BE2C (cell line): Measurements from ENCODE around the gene SYNDIG1.

Experiments used
- DNase-seq: peaks from one replicate; pipeline ENCODE4 v3.0.0-alpha.2; 2020
- H3K27me3 ChIP-seq: fragments of 250-450 bp; sonication (Bioruptor Pico); 2 replicates; pipeline ENCODE4 v1.5.1; 2020; ENCODE audit warnings: mild to moderate bottlenecking
- H3K36me3 ChIP-seq: fragments of 250-450 bp; sonication (Bioruptor Pico); 2 replicates; pipeline ENCODE4 v1.5.1; 2020; ENCODE audit warnings: mild to moderate bottlenecking
- H3K4me1 ChIP-seq: fragments of 250-450 bp; sonication (Bioruptor Pico); 2 replicates; pipeline ENCODE4 v1.5.1; 2020
- H3K4me3 ChIP-seq: 2 replicates; pipeline ENCODE4 v1.5.1; 2011; ENCODE audit warnings: low read depth, low read length
- H3K9me3 ChIP-seq: fragments of 250-450 bp; sonication (Bioruptor Pico); 2 replicates; pipeline ENCODE4 v1.5.1; 2020
- CTCF ChIP-seq: IDR thresholded peaks from 2 replicates; pipeline ENCODE4 v1.5.1; 2012; ENCODE audit warnings: mild to moderate bottlenecking, low read depth, low read length

Gene SYNDIG1

GRCh38 chr20:24568842-24569241, 99.4 kb downstream of the SYNDIG1 start:
- H3K4me1 ChIP-seq = no peaks in the 10 kb centered on the region
- no peaks in the 10 kb centered on the region for H3K36me3 ChIP-seq
- no peaks in the 10 kb centered on the region for H3K9me3 ChIP-seq
- H3K27me3 ChIP-seq = no peaks in the 10 kb centered on the region
- no peak for TF ChIP-seq CTCF
- no peak for DNase-seq
- no peak overlapping the region for H3K4me3 ChIP-seq

GRCh38 chr20:24571159-24571558, 101.7 kb downstream of the SYNDIG1 start:
- Histone ChIP-seq H3K36me3 (no peaks in the 10 kb centered on the region), H3K9me3 (no peaks in the 10 kb centered on the region), H3K4me1 (no peaks in the 10 kb centered on the region), H3K27me3 (no peaks in the 10 kb centered on the region), H3K4me3 (no peak overlapping the region)
- no peak for TF ChIP-seq CTCF
- DNase-seq = no peak

DNA sequence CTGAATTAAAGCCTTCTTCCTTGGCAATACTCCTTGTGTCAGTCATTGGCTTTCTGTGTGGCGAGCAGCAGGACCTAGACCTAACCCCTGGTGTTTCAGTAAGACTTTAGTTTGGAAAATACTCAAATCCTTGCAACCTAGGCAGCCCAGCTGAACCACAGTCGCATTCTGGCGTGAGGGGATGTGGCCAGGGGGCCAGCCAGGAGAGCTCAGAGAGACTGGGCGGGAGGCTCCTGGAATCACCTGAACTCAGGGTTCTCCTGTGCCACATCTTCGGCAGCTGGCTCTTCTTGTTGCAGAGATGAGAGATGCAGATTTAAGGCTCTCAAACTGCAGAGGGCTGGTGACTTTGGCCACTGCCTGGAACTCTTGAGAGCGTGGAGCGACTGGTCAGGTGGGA, 102.7 kb downstream of the SYNDIG1 start:
- H3K9me3 ChIP-seq = no peaks in the 10 kb centered on the region

DNA sequence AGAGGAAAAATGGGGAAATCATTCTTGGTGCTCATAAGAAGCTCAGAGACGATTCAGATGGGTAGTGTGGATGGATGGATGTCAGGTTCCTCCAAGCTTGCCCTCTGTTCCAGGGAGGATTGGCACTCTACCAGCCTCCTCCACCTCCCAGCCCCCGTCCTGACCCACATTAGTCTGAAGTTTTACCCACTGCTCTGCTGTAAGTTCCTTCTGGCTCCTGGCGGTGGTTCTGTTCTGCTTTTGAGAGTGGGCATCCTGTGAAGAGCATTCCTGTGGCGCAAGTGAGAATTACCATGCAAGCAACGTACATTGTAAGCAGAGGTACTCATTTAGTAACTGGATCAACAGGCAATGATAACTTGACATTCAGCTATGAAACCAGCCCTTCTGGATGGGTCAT, 103.4 kb downstream of the SYNDIG1 start:
- Histone ChIP-seq H3K36me3 (no peaks in the 10 kb centered on the region), H3K9me3 (no peaks in the 10 kb centered on the region), H3K4me1 (no peaks in the 10 kb centered on the region), H3K27me3 (no peaks in the 10 kb centered on the region), H3K4me3 (no peak overlapping the region)
- TF ChIP-seq CTCF = no peak
- no peak for DNase-seq

More for the DNA sequence above, 102.7 kb downstream of the SYNDIG1 start:
- no peak for TF ChIP-seq CTCF
- Histone ChIP-seq H3K4me3 (no peak overlapping the region), H3K36me3 (no peaks in the 10 kb centered on the region), H3K4me1 (no peaks in the 10 kb centered on the region), H3K27me3 (no peaks in the 10 kb centered on the region)
- DNase-seq = no peak

- TF ChIP-seq CTCF = no peak
- no peak for DNase-seq
- Histone ChIP-seq H3K4me3 (no peak overlapping the region), H3K4me1 (no peaks in the 10 kb centered on the region), H3K9me3 (no peaks in the 10 kb centered on the region), H3K27me3 (no peaks in the 10 kb centered on the region), H3K36me3 (no peaks in the 10 kb centered on the region)
Observed at GRCh38 chr20:24573557-24573956, 104.1 kb downstream of the SYNDIG1 start.

DNA sequence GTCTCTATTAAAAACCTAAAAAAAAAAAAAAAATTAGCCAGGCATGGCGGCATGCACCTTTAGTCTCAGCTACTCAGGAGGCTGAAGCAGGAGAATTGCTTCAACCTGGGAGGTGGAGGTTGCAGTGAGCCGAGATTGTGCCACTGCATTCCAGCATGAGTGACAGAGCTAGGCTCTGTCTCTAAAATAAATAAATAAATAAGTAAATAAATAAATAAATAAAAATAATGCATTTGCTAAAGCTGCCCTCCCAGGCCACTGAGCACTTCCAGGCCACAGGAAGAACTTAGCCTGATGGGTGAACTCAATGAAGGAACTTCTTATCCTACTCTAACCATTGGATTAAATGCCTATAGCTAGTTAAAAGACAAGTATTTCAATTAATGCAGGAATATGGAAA, 104.9 kb downstream of the SYNDIG1 start:
- H3K4me3 ChIP-seq = no peak overlapping the region
- H3K27me3 ChIP-seq = no peaks in the 10 kb centered on the region
- no peaks in the 10 kb centered on the region for H3K9me3 ChIP-seq
- no peaks in the 10 kb centered on the region for H3K36me3 ChIP-seq
- no peaks in the 10 kb centered on the region for H3K4me1 ChIP-seq
- TF ChIP-seq CTCF = no peak
- no peak for DNase-seq
